ENCODE measurements around the gene VWDE.

The VWDE gene

GRCh38 chr7:12325646-12326045 lies 78.0 kb downstream of the VWDE start:
- DNase-seq = no peak

DNA sequence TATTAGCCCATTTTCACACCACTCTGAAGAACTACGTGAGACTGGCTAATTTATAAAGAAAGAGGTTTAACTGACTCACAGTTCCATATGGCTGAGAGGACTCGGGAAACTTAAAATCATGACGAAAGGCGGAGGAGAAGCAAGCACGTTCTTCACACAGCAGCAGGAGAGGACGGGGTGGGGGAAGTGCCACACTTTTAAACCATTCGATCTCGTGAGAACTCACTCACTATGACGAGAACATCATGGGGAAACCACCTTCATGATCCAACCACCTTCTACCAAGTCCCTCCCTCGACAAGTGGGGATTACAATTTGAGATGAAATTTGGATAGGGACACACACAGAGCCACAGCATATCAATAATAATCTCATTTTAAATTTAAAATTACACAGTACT lies 80.2 kb downstream of the VWDE start:
- DNase-seq = no peak

GRCh38 chr7:12322903-12323300 lies 80.8 kb downstream of the VWDE start:
- no peak for DNase-seq

DNA sequence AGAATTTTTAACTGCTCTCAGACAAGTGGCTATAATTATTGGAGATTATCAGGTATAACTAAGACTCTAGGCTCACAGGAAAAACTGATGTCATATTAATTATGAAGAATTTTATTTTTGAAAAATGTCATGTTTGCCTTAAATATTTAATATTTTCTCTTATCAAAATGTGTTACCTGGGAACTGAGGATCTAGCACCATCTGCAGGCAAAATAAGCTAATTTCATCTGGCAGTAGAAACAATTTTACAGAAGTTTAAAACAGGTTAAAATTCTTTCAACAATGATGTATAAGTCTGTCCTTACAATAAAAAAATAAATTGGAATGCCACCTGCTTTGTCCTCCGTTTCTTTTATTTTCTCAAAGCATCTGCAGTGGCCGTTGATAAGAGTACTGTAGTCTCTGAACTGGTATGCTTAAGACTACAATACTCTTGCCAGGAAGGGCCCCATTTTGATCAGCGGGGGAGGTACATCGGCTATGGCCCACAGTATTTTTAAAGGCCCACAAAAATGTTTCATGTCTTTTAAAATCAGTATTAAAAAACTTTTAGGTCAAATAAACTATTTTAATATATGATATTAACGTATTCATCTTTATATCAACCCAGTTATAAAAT lies 81.3 kb downstream of the VWDE start:
- peak in 1 of 2 donors; percentile 51 for DNase-seq

GRCh38 chr7:12320987-12321647 lies 82.5 kb downstream of the VWDE start:
- DNase-seq = no peak

- DNase-seq = no peak
These were observed 83.3 kb downstream of the VWDE start for GRCh38 chr7:12320241-12320986.

DNA sequence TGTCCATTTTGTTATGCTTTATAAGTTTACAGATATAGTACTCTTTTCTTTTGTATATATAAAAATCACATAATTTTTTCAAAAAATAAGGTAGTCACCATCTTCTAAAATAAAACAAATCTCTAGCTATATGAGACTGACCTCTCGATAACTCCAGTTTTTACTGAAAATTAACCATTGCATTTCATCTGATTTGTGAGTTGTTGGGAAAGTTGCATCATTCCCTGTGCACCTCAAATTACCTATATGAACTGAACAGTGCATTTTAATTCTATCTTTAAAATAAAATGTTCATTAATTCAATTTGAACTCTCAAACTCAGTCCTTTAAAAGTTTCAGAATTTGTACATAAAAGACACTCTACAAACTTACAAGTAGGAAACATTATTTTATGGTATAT lies 86.0 kb downstream of the VWDE start:
- no peak for DNase-seq

GRCh38 chr7:12316925-12317324 lies 86.7 kb downstream of the VWDE start:
- no peak for DNase-seq

- DNase-seq = no peak
These were observed 88.6 kb downstream of the VWDE start for GRCh38 chr7:12315049-12315448.

DNA sequence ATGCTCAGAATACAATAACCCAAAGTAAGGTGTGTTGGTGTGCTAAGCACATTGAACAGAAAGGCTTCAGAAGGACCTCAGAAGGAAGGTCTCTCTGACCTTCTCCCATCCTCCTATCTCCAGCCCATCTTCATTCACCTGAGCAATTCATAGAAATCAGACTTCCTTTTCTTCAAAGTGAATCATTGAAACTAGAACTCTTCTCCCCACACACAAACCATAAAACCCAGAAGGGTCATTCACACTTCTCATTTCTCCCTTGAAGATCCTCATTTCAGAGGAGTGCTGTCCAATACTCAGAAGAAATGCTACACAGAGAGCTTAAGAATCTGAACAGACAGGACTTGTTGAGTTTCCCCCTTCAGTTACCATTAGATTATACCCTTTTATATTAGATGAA lies 89.5 kb downstream of the VWDE start:
- DNase-seq = no peak

GRCh38 chr7:12305502-12305901 lies 98.2 kb downstream of the VWDE start:
- no peak for DNase-seq

DNA sequence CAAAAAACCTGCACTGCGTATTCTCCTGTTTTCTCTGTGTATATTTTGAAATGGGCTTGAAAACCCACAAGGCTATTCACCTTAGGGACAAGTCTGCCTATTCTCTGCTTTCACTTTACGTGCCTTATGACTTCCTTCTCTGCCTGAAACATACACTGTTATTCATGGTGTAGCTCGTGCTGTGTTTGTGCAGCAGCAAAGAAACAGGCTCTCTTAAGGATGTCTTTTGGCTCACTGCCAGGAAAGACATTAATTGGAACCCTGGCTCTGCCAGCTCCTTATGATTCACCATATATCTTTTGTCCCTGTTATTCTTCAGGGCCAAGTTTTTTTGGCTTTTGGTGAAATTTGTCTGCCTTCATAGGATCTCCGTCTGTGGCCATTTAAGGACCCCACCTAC lies 100.2 kb downstream of the VWDE start:
- no peak for DNase-seq

DNA sequence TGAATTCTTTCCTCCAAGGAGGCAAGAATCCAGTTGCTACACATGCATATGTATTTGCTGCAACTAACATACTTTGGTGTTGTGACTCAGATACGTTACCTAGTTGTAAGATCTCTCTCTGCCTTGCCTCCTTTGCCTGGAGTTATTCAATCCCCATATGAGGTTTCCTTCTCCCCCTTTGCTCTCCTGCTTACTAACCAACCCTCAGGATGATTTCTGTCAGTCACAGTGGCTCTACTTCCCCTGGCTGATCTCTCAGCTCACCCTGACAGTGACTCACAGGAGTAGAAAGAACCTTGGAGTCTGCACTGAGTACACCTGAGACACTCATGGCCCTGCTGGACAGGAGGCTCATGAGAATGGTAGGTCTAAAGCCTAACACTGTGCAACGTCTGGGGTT lies 100.6 kb downstream of the VWDE start:
- no peak for DNase-seq

DNA sequence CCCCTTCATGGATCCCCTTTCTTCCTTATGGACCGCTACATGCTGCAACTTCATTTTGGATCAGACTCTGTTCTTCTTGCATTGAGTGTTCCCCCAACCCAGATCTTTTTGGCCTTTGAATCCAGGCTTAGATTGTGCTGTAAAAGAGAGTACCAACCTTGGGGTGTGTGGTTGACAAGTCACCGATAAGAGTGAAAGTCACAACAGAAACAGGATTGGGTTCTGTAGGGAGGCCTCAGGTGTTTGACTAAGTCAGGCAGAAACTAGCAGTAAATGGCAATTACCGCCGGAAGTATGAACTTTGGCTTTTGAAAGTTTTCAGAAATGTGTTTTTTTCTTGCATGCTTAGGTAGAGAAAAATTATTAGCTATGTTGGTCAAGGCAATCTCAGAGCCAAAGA lies 103.2 kb downstream of the VWDE start:
- no peak for DNase-seq

GRCh38 chr7:12299367-12299766 lies 104.3 kb downstream of the VWDE start:
- no peak for DNase-seq

- no peak for DNase-seq
These were observed 106.2 kb downstream of the VWDE start for GRCh38 chr7:12297283-12298108.

DNA sequence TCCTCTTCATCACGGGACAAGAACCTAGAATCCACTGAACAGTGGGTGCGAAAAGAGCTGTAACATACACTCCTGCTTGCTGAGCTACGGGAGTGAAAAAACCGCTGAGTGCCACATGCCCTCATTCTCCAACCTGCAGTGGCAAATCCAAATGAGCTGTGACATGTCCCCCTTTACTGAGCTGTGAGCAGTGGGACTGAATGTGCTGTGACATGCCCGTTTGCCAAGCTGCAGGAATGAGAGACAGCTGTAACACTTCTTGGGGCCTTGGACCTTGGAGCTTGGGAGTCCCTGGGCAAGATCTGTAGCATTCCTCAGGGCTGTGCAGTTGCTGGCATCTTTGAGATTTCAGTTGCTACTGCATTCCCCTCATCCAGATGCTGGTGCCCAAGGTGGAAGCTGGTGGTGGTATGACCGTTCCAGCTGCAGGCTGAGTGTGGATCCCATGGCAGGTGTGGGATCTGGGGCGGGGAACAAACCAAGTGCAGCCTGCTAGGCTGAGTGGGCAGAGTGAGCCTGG lies 107.6 kb downstream of the VWDE start:
- no peak for DNase-seq

GRCh38 chr7:12294701-12295100 lies 109.0 kb downstream of the VWDE start:
- DNase-seq = no peak

DNA sequence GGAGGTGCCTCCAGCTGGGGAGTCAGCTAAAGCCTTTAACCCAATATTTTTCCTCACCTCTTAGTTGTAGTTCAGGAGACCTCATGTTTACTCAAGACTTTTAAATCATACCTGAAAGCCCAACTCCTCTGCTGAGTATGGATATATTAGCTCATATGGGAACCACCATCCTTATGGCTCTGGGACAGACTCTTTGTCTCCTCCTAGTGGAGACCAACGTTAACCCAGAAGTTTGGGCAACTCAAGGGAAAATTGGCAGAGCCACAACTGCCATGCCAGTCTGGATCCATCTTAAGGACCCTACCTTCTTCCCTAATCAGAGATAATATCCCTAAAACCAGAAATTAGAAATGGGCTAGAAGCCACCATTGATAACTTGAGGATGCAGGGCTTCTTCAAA lies 111.8 kb downstream of the VWDE start:
- DNase-seq = peak in 1 of 2 donors; percentile 14

DNA sequence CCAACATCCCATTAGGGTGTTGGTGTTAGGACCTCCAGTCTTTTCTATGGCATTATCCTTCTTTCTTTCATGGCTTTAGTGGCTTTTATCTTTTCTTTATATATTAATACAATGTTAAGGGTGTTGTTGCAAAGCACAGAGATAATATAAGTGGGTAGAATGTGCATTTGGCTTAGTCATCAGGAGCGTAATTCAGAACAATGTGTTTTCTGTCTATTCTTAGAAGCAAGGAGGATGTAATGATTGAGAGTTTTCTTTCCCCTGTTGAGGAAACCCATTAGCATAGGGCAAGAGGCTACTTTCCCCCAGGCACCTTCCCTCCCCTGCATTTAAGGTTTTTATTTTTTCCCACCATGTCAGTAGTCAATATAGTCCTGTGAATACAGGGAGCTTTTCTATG lies 112.9 kb downstream of the VWDE start:
- no peak for DNase-seq

- DNase-seq = no peak
These were observed 113.7 kb downstream of the VWDE start for GRCh38 chr7:12289996-12290395.

DNA sequence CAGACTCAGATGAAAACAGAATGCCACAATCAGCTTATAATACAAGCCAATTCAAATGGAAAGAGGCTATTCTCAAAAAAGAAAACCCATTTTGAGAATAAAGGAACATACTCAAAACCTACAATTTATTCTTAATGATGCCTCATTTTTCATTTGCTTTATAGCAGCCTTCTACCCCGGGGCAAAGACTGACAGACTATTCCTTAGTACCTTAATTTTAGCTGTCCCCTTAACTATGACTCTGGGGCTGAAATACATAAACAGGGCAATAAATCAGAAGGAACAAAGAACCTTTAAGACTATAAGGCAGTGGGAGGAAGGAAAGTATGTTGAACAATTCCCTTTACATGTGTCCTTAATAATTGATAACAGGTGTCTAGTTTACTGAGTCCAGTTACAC lies 115.8 kb downstream of the VWDE start:
- no peak for DNase-seq

GRCh38 chr7:12281038-12281437 lies 122.6 kb downstream of the VWDE start:
- DNase-seq = no peak
